AG09309 (cell line): ENCODE measurements around the gene LYAR.
A peak's percentile ranks its signal among the peaks of the same experiment; 100 is the strongest.

Experiments
- DNase-seq: peaks from one replicate; pipeline ENCODE4 v3.0.0-alpha.2; 2010; ENCODE audit warnings: low read depth
- H3K4me3 ChIP-seq: 2 replicates; pipeline ENCODE4 v1.5.1; 2011; ENCODE audit warnings: mild to moderate bottlenecking, low read depth, low read length, moderate library complexity; ENCODE audit not compliant: control insufficient read depth
- TF ChIP-seq, protein P1 (sequence below): IDR thresholded peaks from 2 replicates; pipeline ENCODE4 v1.5.1; 2011; ENCODE audit warnings: mild to moderate bottlenecking, low read depth, low read length, inconsistent platforms; ENCODE audit not compliant: insufficient read depth, control insufficient read depth; ENCODE audit errors: missing control alignments

Gene LYAR, protein sequence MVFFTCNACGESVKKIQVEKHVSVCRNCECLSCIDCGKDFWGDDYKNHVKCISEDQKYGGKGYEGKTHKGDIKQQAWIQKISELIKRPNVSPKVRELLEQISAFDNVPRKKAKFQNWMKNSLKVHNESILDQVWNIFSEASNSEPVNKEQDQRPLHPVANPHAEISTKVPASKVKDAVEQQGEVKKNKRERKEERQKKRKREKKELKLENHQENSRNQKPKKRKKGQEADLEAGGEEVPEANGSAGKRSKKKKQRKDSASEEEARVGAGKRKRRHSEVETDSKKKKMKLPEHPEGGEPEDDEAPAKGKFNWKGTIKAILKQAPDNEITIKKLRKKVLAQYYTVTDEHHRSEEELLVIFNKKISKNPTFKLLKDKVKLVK

DNA sequence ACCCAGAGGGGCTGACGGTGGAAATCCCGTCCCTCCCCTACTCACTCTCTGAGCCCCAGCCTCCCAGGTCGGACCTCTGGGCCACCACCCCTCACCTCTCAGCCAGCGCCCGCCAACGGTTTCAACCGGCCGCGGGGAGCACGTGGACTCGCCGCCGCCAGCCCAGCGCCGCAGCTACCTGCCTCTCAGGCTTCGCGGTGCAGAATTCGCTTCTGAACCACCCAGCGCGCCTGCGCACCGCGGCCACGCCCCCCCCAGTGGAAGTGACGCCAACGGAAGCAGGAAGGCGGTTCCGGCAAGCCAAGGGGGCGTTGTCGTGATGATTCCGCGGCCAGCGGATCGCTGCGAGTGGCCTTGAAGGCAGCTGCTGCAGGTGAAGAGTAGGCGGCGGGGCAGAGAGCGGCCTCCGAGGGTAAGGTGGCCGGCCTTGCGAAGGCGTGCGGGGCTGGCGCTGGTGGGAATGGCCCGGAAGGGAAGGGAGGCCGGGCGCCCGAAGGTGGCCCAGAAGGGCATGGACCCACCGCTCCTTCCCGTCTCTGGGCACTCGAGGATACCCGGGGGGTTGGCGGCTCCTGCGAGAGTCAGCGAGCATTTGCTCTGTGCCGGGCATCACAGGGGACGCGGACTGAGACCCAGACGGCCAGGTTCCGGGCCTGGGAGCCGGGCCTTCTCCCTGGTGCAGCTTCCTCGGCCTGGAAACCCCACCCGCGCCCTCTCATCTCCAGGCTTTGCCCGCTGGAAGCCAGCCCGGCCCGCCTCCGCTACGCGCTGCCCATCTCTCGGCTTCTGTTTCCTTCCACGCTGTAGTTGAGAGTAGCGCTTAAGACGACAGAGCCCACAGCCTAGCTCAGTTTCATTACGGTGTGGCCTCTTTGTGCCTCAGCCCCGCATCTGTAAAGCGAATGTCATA, at the start of gene LYAR, which contains the start of gene ZBTB49:
LYAR (minus strand) TSS at position 214 of the 910 bp plus-strand sequence. CDS start 6,412 bp downstream, outside the sequence.
ZBTB49 (plus strand) TSS at position 311 of the 910 bp plus-strand sequence. CDS start 9,695 bp downstream, outside the sequence.
- peak; percentile 42 for DNase-seq
- TF ChIP-seq, protein P1, sequence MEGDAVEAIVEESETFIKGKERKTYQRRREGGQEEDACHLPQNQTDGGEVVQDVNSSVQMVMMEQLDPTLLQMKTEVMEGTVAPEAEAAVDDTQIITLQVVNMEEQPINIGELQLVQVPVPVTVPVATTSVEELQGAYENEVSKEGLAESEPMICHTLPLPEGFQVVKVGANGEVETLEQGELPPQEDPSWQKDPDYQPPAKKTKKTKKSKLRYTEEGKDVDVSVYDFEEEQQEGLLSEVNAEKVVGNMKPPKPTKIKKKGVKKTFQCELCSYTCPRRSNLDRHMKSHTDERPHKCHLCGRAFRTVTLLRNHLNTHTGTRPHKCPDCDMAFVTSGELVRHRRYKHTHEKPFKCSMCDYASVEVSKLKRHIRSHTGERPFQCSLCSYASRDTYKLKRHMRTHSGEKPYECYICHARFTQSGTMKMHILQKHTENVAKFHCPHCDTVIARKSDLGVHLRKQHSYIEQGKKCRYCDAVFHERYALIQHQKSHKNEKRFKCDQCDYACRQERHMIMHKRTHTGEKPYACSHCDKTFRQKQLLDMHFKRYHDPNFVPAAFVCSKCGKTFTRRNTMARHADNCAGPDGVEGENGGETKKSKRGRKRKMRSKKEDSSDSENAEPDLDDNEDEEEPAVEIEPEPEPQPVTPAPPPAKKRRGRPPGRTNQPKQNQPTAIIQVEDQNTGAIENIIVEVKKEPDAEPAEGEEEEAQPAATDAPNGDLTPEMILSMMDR = no peak
- H3K4me3 ChIP-seq = peak within 1 kb of the TSS; percentile 91

DNA sequence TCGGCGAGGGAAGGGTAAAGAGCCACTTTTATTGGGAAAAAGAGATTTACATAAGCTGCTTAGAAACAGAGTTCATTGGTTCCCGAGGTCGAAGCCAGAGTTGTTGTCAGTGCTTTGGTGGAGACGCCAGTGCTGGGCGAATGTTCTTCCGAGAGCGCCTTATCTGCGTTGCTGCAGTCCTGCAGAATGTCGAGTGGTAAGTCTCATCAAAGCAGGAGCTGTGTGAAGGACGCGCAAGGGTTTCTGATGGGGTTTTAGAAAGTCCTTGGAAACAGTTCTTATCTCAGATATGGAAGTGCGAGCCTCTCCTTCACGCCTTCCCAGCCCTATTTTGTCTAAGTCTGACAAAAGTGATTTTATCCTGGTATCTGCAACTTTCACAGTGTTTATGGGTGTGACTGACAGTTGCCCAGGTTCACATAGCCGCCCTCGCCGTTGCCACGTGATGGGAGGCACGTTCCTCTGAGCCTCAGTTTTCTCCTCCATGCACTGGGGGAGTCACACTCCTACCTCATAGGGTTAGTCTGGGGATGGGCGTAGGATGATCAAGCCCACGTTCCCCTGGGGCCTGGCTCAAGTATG, 49.6 kb upstream of the LYAR start:
- TF ChIP-seq, protein P1 = no peak
- DNase-seq = no peak
- no peak overlapping the region for H3K4me3 ChIP-seq

DNA sequence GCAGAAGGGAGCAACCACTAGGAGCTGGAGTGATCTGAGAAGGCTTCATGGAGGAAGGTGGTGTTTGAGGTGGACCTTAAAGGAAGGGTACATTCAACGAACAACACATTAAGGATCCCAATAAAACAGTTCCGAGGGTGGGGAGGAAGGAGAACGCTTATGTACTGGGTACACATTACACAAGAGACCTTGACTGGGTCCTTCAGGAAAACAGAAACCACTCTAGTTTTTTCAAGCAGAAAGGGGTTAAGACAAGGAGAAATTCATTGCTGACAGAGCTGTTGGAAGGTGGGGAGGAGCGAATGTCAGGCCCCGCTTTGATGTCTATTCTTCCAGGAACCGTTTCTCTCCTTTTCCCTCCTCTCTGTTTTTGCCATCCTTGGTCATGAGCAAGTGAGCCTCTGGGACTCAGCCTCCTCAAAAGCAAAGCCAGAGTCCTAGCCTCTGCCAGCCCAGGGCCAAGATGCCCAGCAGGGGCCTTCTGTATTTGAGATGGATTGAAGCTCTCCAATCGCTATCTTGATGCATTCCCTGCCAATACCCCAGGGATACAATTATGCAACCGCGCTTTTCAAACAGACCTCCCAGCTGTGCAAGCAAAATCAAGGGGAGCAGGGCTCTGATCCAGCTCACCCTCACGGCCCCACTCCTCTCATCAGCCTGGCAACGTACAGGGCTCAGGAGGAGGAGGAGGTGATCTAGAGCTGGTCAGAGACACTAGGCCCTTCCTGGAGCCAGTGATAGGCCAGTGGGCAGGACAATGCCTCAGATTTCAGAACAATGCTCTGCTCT, 48.5 kb upstream of the LYAR start:
- TF ChIP-seq, protein P1 = no peak
- H3K4me3 ChIP-seq = no peak overlapping the region
- DNase-seq = no peak

DNA sequence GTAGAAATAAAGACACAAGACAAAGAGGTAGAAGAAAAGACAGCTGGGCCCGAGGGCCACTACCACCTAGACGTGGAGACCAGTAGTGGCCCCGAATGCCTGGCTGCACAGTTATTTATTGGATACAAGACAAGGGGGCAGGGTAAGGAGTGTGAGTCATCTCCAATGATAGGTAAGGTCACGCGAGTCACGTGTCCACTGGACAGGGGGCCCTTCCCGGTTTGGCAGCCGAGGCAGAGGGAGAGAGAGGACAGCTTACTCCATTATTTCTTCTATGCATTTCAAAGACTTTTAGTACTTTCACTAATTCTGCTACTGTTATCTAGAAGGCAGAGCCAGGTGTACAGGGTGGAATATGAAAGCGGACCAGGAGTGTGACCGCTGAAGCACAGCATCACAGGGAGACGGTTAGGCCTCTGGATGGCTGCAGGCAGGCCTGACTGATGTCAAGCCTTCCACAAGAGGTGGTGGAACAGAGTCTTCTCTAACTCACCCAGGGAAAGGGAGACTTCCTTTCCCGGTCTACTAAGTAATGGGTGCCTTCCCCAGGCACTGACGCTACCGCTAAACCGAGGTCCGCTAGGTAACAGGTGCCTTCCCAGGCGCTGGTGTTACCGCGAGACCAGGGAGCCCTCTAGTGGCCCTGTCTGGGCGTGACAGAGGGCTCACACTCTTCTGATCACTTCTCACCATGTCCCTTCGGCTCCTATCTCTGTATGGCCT, 45.0 kb upstream of the LYAR start:
- no peak overlapping the region for H3K4me3 ChIP-seq
- no peak for DNase-seq
- TF ChIP-seq, protein P1 = peak; percentile 89

DNA sequence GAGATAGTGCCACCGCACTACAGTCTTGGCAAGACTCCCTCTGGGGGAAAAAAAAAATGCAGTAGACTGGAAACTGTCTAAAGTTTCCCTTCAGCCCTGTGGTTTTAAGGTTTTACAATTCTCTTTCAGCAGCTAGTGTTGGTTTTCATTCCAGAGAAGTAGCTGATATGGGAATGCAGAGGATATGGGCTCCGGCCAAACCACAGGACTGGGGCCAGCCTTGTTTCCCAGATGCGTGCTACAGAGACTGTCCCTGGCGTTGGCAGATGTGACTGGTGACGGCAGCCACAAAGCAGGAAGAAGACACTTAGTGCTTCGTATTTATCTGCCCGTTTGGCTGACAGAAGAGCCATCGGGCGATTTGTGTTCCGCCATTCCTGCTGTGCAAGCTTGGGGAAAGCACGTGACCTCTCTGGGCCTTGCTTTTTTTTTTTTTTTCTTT, 43.3 kb upstream of the LYAR start:
- DNase-seq = peak; percentile 66
- H3K4me3 ChIP-seq = no peak overlapping the region
- TF ChIP-seq, protein P1 = peak; percentile 6
